PC-3 (cell line): Measurements from ENCODE around the gene FAM168A.
"Not testable (repeated sequence)": the region's sequence is repeated elsewhere in the genome, so short reads cannot be mapped to it uniquely, and the experiment has no call there.

Experiments used
- EZH2 ChIP-seq: fragments of 300-600 bp; sonication (generic); IDR thresholded peaks from one replicate; pipeline ENCODE4 v1.6.1; 2017; ENCODE audit warnings: antibody characterized with exemption, mild to moderate bottlenecking, low read length; ENCODE audit not compliant: unreplicated experiment
- EZH2phosphoT487 ChIP-seq: fragments of 300-600 bp; sonication (generic); IDR thresholded peaks from 2 replicates; pipeline ENCODE4 v1.6.1; 2018; ENCODE audit warnings: mild to moderate bottlenecking, antibody characterized with exemption, low read length, borderline replicate concordance
- TF ChIP-seq, protein P1 (sequence below): fragments of 300-600 bp; sonication (generic); conservative IDR thresholded peaks from 2 replicates; pipeline ENCODE4 v1.5.1; 2017; ENCODE audit warnings: antibody characterized with exemption, low read depth, mild to moderate bottlenecking, low read length

DNA sequence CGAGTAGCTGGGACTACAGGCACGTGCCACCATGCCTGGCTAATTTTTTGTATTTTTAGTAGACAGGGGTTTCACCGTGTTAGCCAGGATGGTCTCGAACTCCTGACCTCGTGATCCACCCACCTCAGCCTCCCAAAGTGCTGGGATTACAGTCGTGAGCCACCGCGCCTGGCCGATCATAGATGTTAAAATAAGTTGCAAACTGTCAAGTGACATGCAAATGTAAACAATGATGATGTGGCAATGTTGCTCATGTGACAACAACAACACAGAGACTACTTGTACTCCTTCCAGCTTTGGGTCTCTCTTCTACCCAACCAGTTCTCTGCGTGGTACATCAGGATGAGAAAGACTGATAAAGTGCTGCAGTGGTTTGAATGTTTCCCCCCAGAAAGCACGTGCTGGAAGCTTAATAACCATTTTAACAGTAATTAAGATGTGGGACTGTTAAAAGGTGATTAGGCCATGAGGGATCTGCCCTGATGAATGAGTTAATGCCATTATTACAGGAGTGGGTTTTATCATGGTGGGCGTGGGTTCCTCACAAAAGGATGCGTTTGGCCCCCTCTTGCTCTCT is 127.8 kb downstream of the FAM168A start:
- TF ChIP-seq, protein P1, sequence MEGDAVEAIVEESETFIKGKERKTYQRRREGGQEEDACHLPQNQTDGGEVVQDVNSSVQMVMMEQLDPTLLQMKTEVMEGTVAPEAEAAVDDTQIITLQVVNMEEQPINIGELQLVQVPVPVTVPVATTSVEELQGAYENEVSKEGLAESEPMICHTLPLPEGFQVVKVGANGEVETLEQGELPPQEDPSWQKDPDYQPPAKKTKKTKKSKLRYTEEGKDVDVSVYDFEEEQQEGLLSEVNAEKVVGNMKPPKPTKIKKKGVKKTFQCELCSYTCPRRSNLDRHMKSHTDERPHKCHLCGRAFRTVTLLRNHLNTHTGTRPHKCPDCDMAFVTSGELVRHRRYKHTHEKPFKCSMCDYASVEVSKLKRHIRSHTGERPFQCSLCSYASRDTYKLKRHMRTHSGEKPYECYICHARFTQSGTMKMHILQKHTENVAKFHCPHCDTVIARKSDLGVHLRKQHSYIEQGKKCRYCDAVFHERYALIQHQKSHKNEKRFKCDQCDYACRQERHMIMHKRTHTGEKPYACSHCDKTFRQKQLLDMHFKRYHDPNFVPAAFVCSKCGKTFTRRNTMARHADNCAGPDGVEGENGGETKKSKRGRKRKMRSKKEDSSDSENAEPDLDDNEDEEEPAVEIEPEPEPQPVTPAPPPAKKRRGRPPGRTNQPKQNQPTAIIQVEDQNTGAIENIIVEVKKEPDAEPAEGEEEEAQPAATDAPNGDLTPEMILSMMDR, result not testable (repeated sequence)
- TF ChIP-seq EZH2phosphoT487, EZH2: not testable (repeated sequence)
